Gastroesophageal sphincter (tissue), 3 donors: ENCODE measurements around the gene CHFR.

ENCODE experiments used
- CTCF ChIP-seq, 4 experiments: fragments of 200-600 bp in 2 of 4; fragments of 450-650 bp in 2 of 4; sonication (generic) in 1 of 4; IDR thresholded peaks; one replicate each; pipeline ENCODE4 v1.5.1; 2017 to 2019; ENCODE audit warnings: antibody characterized with exemption in 4 of 4, mild to moderate bottlenecking in 2 of 4, moderate library complexity in 2 of 4
- POLR2A ChIP-seq, 2 donors: fragments of 450-650 bp; IDR thresholded peaks; one replicate each; pipeline ENCODE4 v1.6.1; 2017; ENCODE audit warnings: antibody characterized with exemption in 2 of 2, mild to moderate bottlenecking in 2 of 2, moderate library complexity in 1 of 2

- no peak for TF ChIP-seq CTCF (IDR thresholded peaks at IDR 0.05)
- no peak for TF ChIP-seq POLR2A (IDR thresholded peaks at IDR 0.05)
Observed at GRCh38 chr12:132825089-132825488, 62.3 kb downstream of the CHFR start.
